HG03432 (cell line): ENCODE data around the gene KCNMA1.

Experiments
- ATAC-seq: cut with Tn5 transposase; IDR thresholded peaks from one replicate; pipeline ENCODE4 v1.9.1; 2021; ENCODE audit warnings: mild to moderate bottlenecking, moderate library complexity; ENCODE audit not compliant: unreplicated experiment

The KCNMA1 gene

DNA sequence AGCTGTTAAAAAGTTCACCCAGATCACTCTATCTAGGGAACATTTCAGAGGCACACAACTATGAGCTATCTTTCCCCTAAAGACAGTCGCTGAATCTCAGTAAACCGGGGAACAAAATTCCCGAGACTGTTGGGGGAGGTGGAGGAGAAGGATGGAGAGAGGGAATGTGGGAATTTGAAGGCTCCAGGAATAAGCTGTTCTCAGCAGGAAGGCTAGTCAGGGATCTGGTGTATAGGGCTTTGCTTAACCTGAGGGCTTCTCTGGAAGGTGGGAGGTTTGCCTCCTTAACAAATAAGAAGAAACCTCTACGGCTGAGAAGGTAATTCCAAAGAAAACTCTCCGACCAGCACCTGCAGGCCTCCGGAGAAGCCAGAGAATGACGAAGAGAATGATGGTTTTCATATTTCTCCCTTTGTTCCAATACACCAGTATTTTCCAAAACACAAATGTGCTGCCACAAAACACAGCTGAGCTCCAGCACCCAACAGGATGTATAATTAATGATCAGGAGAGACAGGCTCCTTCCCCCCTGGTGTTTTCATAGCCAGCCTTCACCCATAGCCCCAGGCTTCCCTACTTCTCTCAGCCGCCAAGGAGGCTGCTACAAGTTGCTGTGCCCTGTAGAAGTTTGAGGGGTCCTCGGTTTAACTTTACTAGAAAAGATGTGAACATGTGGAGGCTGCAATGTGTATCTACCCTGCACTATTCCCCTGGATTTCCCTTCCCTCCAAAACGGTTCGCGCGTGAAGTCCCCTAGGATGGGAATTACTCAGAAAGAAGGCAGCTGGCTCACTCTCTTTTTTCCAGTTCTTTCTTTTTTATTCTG, 2.0 kb downstream of the KCNMA1 start:
- no peak for ATAC-seq

- no peak for ATAC-seq
These were observed 2.7 kb downstream of the KCNMA1 start for GRCh38 chr10:77634939-77635338.

- no peak for ATAC-seq
These were observed 4.2 kb downstream of the KCNMA1 start for GRCh38 chr10:77633376-77633775.

GRCh38 chr10:77631241-77631640, 6.4 kb downstream of the KCNMA1 start:
- ATAC-seq, result no peak

DNA sequence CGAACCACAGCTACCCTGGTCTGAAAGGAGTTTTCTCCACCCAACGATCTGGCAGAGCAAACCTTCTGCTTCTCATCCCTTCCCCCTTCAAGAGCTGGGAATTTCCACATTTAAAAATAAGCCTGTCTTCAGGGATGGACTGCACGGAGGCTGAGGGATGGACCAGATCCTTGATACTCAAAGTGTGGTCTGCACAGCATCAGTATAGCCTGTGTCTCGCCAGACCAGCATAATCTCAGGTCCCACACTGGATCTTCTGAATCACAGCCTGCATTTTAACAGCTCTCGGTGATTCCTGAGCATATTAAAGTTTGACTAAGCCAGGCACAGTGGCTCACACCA, 7.1 kb downstream of the KCNMA1 start:
- ATAC-seq, result no peak

- no peak for ATAC-seq
These were observed 7.7 kb downstream of the KCNMA1 start for GRCh38 chr10:77629775-77630506.

GRCh38 chr10:77628906-77629730, 8.5 kb downstream of the KCNMA1 start:
- no peak for ATAC-seq

GRCh38 chr10:77626266-77626935, 11.2 kb downstream of the KCNMA1 start:
- no peak for ATAC-seq

GRCh38 chr10:77625379-77625778, 12.2 kb downstream of the KCNMA1 start:
- no peak for ATAC-seq

- peak; percentile 61 for ATAC-seq
These were observed 14.7 kb downstream of the KCNMA1 start for GRCh38 chr10:77622889-77623291.

DNA sequence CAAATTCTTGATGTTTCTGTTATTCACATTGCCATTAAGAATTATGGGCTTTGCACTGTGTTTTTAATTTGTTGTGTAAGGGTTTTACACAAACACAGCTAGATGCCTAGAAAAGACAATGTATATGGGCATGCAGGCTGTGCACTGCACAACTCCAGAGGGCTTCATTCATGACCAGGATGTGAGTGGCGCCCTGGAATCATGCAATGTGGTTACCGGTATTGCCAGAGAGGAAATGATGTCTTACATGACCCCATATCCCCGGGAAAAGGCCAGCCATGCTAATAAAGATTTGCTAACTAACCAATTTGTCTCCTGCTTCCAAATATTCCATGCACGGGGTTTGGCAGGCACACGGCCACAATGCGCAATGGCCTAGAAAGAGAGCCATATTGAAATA, 16.9 kb downstream of the KCNMA1 start:
- no peak for ATAC-seq

DNA sequence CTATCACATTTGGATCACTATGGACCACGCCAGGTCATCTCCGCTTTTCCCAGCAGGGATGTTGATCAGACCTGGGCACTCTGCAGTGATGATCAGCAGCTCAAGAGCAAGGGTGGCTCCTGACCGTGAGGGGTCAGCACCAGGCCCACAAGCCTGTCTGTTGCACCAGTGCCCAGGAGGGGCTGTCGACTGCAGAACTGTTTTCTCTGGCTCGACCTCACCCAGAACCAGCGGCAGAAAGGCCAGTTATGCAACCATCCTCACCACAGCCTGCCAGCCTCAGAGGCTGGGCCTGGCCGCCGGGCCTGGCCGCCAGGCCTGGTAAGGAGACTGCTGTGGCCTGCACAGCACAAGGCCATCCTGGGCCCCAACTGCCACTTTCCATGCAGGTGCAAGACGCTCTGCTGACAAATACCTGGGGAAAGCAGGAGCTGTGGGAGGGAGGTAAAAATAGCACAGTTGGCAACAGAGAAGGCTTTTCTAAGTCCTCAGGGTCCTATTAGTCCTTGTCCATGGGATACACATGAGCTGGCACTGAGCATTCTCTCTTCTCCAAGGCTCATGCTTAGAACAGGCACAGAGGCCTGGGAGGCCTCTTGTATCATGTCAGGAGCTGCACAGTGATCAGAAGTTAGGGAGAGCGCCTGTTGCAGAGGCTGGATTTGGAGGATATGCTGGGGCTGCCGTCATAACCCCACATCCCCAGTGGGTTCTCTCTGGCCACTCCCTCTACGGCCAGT, 17.5 kb downstream of the KCNMA1 start:
- no peak for ATAC-seq

GRCh38 chr10:77618117-77618516, 19.5 kb downstream of the KCNMA1 start:
- no peak for ATAC-seq

GRCh38 chr10:77616766-77617165, 20.8 kb downstream of the KCNMA1 start:
- no peak for ATAC-seq

DNA sequence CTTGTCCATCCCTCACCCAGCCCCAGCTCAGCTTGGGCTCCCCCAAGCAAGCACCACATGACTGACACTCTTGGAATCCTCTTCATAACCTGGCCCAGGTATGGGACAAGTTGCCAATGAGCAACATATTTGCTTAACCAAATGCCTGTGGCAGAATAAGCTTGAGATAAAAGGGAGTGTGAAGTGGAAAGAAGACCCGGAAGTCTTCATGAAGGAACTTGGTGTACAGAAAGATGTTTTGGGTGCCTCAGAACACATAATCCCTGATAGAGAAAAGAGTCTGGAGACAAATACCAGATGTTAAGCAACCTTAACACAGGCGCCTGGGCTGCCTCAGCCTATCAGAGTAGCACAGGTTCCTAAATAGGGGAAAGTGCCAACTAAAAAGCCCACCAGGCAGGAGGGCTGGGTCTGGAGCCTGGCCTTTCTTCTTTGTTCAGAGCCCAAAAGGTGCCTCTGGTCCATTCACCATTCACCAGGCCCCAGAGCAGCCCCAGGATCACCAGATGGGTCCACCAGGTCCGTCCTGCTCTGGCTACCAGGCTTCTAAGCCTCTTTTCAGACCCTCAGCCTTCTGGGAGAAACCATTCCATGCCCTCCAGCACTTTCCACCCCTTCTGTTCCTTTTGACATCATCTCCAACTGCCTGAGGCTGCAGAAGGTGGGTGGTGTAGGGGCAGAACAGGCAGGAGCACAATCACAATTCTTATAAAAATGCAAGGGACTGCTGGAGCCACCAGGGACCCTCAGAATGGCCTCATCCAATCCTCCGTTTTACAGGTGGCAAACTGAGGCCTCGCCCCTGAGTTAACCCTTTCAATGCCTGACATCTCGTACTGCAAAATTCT, 22.6 kb downstream of the KCNMA1 start:
- no peak for ATAC-seq

- ATAC-seq, result peak; percentile 59
These were observed 24.0 kb downstream of the KCNMA1 start for GRCh38 chr10:77613476-77614130.

DNA sequence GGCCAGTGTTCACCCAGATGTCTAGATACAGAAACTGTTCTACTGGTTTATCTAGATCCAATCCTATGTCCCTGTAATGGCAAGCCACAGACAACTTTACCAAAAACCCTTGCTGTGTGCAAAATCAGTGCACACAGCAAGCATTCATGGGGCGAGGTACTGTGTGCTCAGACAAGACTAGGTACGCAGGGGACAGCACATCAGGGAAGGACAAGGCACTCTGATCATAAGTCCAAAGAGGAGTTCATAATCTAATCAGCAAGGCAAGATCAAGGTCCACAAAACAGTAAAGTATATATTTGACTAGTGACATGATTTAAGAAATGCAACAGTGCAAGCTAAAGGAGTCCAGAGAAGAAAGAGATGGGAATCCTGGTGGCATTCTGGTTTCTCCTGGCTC, 25.9 kb downstream of the KCNMA1 start:
- no peak for ATAC-seq

GRCh38 chr10:77611221-77611620, 26.4 kb downstream of the KCNMA1 start:
- no peak for ATAC-seq

- ATAC-seq, result no peak
These were observed 27.8 kb downstream of the KCNMA1 start for GRCh38 chr10:77609781-77610272.
